Kidney capillary endothelial cell (primary cell): ENCODE measurements around the gene LTBR.

Source experiments
- DNase-seq: peaks from one replicate; pipeline ENCODE4 v3.0.0-alpha.2; 2018; ENCODE audit warnings: low spot score

Gene LTBR

DNA sequence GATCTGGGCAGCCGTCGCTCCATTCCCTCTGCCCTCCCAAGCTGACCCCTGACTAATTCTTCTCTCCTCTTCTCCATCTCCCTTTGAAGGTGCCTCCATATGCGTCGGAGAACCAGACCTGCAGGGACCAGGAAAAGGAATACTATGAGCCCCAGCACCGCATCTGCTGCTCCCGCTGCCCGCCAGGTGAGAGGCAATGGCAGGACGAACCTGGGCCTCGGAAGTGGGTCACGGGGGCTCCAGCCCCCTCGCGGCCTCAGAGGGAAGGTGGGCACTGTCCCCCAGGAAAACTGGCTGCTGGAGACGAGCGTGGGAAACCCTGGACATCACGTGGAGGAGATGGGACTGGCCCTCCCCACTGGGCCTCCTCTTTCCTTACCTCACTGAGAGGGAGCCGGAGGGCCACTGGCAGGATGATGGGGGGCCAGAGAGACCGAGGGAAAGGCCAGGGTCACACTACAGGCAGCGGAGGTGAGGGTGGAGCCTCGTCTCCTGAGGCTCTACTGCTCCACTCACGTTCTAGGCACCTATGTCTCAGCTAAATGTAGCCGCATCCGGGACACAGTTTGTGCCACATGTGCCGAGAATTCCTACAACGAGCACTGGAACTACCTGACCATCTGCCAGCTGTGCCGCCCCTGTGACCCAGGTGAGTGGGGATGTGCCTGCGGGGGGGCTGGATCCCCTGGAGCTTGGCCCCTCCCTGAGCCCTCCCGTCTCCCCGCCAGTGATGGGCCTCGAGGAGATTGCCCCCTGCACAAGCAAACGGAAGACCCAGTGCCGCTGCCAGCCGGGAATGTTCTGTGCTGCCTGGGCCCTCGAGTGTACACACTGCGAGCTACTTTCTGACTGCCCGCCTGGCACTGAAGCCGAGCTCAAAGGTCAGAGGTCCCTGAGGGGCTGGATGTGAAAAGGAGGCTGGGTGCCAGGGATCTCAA, 806 bp downstream of the LTBR start:
- no peak for DNase-seq

DNA sequence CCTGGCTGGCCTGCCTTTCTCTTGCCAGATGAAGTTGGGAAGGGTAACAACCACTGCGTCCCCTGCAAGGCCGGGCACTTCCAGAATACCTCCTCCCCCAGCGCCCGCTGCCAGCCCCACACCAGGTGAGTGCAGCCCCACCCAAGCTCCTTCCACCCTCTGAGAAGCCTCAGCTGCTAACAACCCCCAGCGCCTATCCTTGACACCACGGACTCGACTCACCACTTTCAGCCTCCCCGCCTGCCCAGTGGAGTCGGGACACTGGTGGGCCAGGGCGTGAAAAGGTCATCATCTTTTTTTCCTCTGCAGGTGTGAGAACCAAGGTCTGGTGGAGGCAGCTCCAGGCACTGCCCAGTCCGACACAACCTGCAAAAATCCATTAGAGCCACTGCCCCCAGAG, 2.1 kb downstream of the LTBR start:
- no peak for DNase-seq

DNA sequence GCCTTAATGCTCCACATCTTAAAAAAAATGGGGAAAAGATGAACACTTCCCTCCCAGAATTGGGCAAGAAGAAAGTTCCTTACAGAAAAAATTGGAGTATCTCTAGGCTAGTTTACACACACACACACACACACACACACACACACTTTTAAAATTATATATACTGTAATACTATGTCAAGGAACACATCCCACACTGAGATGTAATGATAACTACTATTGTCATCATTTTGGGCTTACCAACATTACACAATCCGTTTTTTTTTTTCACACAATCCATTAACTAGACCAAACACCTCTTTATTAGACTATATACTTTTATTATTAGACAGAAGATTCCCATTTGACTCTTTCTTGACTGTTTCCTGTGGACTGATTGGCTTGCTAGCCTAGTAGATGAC, 2.5 kb downstream of the LTBR start:
- DNase-seq: no peak

DNA sequence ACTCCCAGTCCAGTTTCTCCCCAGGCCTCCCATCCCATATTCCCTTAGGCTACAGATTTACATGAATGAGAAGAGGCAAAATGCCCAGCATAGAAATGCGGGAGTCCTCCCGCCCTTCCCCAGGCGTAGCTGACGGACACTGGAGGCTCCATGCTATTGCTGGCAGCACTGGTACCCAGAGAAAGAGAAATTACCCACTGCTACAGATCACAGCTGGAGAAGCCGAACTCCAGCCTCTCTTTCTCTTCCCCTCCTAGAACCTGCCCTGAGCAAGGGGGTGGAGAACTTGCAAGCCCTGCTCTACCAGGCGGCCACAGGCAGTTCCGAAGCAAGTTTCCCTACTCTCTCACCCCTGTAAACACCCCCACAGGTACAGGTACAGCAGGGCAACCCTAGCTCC, 3.6 kb downstream of the LTBR start:
- DNase-seq: no peak

DNA sequence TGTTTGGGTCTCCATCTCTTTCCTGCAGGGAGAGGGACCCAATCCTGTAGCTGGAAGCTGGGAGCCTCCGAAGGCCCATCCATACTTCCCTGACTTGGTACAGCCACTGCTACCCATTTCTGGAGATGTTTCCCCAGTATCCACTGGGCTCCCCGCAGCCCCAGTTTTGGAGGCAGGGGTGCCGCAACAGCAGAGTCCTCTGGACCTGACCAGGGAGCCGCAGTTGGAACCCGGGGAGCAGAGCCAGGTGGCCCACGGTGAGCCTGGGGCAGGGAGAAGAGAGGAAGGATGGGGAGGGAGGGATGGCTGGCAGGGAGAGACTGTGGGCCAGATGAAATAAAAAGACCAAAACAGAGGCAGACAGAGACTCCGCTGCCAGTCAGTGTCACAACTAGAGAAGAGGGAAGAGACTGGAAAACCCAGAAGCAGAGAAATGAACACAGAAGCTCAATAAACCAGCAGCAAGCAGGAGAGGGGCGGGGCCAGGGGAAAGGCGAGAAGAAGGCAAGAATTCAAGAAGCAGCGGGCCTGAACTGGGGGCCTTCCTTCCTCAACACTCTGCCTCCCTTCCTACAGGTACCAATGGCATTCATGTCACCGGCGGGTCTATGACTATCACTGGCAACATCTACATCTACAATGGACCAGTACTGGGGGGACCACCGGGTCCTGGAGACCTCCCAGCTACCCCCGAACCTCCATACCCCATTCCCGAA, 6.3 kb downstream of the LTBR start:
- no peak for DNase-seq

DNA sequence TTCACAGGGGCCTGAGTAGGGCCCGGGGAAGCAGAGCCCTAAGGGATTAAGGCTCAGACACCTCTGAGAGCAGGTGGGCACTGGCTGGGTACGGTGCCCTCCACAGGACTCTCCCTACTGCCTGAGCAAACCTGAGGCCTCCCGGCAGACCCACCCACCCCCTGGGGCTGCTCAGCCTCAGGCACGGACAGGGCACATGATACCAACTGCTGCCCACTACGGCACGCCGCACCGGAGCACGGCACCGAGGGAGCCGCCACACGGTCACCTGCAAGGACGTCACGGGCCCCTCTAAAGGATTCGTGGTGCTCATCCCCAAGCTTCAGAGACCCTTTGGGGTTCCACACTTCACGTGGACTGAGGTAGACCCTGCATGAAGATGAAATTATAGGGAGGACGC, 7.1 kb downstream of the LTBR start:
- DNase-seq: no peak

DNA sequence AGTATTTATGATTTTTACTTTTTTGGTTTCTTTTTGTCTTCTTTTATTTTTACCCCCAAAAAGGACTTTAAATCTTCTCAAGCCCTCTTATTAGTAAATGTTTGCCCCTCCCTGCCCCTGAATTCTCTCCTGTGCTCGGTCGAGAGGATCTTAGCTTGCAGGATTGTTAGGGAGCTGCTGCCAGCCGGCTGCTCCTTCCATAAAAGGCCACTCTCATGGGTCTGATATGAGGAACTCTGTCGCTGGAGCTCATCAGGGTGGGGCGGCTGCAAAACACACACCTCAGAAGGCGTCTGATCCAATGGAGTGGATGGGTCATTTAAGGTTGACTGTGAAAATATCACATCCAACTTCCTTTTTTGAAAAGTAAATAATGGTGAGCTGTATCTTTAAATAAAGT, 8.5 kb downstream of the LTBR start:
- no peak for DNase-seq

DNA sequence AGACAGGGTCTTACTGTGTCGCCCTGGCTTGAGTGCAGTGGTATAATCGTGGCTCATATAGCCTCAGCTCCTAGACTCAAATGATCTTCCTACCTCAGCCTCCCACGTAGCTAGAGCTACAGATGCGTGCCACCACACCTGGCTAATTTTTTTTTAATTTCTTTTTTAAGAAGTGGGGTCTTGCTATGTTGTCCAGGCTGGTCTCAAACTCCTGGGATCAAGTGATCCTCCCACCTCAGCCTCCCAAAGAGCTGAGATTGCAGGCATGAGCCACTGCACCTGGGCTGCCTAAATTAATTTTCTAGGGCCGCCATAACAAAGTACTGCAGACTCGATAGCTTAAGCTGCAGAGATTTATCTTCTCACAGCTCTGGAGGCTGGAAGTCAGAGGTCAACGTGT, 9.1 kb downstream of the LTBR start:
- no peak for DNase-seq

DNA sequence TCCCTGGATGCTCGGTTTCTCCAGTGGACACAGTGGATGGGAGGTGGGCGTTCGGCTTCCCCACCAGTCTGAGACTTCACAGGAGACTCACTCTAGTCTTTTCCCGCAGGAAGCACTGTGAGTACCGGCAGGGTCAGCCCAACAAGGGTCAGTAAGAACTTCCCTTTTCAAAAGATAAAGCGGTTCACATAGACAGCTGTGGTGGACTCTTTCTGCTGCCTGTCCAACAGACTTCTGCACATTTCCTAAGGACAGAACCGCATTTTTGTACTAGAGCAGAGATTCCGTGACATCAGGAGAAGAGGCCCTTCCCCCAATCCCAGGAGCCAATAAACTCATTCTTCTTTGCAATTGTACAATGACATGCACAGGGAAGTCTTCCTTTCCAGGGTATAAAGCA, 10.4 kb downstream of the LTBR start:
- no peak for DNase-seq

DNA sequence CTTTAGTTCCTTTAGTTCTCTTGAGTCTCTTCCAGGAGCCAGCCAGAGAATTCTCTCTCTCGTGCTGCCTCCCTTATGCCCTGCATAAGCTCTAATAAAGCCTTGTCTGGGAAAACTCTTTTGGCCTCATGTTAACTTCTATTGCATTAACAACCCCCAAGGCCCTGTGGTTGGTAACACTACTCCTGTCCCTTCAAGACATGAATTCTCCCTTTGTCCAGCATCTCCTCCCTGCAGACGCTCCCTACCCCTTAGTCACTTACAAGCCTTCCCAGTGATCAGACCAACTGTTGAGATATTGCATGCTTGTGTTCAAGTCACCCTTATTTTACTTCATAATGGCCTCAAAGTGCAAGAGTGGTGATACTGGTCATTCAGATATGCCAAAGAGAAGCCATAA, 12.1 kb downstream of the LTBR start:
- no peak for DNase-seq

DNA sequence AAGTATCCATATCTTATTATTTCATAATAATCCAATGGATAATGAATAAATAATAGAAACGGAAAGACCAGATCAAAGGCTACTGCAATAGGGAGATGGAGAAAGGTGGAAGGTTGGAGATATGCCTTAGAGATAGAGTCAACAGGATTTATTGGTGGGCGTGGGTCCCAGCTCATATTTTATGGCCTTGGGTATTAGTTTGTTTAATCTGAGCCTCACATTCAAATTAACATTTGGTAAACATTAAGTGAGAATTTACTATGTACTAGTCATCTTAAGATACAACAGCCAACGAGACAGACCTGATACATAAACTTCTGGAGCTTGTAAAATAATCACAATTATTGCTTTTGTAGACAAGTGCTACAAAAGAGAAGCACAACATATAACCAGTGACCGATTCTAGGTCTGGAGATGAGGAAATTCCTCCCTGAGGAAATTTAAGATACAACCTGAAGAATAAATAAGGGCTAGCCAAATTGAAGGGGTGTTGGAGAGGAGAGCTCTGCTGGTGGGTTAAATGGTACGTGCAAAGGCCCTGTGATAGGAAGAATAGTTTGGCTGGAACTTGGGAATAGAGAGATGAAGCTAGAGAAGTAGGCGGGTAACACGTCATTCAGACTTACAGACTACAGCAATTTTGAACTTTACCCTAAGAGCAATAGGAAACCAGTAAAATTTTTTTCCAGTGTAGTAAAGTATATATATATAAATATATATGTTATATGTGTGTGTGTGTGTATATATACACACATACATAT, 16.1 kb downstream of the LTBR start:
- no peak for DNase-seq

DNA sequence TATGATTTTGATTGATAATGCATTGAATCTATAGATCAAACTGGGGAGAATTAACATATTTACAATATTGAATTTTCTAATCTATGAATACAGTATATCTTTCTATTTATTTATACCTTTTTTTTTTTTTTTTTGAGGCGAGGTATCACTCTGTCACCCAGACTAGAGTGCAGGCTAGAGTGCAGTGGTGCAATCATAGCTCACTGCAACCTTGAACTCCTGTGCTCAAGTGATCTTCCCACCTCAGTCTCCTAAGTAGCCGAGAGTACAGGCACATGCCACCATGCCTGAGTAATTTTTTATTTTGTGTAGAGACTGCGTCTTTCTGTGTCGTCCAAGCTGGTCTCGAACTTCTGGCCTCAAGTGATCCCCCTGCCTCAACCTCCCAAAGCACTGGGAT, 20.4 kb downstream of the LTBR start:
- DNase-seq: no peak

DNA sequence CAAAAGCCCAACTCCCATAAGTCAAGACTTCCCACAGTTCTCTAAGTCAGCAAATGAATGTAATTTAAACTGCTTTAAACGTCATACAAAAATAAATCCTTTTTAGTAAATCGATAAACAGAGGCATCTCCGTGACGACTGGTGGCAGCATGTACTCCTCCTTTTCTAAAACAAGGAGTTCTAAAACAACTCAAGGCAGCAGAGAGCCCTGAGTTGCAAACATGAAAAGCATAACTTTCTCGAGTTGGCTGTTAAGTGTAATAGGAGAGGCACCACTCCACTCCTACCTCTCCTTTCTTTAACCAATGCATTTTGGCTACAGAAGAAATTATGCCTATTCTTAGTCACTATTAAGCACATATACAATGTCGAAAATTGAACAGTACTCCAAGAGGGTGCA, 22.0 kb downstream of the LTBR start:
- DNase-seq: no peak

DNA sequence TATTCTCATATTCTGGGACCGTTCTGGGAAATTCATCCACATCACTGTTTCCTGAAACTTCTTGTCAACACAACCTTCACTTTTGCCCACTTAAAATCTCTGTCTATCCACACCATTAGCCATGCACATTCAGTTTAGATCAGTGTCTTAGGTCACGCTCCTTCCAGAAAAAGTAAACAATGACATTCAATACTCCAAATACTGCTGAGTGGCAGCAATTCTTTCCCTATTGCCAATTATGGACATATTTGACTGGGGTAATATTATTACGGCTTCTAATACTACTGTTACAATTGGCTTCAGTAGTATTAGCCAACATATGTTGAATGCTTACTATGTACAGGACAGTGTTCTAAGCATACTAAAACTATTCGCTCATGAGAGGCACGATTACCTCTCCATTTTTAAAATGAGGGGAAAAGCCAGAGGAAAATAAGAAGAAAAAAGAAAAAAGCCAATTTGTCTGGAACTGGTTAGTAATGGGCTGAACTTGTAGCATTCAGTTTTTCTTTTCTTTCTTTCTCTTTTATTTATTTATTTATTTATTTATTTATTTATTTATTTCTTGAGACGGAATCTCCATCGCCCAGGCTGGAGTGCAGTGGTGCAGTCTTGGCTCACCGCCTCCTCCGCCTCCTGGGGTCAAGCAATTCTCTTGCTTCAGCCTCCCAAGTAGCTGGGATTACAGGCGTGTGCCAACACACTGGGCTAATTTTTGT, 23.4 kb downstream of the LTBR start:
- DNase-seq: no peak

DNA sequence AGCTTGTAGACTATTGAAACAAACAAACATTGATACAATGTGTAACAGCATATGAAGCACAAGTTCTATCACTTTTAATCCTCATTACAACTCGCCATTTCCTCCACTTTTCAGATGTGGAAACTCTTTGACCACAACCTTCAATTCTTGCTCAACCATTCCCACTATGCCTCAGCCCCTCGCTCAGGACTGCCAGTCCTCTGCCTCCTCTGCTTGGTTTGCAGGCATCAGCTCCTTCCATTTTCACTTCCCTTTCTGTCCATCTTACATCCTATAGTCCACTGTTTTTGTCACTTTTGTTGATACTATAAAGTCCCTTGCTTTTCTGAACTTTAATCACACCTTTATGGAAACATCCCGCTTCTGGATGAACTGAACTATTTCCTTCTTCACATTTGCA, 32.6 kb downstream of the LTBR start:
- DNase-seq: no peak

DNA sequence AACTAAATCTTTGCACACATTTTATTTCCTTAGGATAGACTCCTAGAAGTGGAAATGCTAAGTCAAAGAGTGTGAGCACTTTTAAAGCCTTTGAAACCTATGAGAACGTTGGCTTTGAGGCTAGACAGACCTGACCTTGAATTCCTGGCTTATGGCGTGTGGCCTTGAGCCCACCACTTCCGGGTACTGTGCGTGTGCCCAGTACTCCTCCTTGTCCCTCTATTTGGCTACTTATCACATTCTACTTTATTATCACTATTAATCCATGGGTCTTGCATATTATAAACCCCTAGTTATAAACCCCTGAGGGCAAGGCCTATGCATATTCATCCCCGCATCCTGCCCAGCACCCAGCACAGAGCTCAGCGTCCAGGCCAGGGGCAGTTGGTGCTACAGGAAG, 34.8 kb downstream of the LTBR start:
- no peak for DNase-seq

DNA sequence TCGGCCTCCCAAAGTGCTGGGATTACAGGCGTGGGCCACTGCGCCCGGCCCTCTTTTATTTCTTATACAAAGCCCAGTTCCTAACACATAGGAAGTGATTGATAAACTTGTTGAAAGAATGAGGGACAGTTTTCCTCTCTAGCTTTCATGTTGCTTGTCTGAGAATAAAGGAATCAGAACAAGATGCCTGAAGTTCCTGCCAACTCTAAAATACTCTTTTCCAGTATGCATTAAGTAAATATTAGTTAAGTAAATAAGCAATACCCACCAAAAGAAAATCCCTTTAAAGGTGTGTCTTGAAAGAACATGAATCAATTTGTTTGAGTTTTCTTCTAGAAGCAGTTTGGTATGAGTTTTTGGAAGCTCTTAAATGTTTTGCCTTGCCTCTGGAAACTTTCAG, 36.4 kb downstream of the LTBR start:
- no peak for DNase-seq

DNA sequence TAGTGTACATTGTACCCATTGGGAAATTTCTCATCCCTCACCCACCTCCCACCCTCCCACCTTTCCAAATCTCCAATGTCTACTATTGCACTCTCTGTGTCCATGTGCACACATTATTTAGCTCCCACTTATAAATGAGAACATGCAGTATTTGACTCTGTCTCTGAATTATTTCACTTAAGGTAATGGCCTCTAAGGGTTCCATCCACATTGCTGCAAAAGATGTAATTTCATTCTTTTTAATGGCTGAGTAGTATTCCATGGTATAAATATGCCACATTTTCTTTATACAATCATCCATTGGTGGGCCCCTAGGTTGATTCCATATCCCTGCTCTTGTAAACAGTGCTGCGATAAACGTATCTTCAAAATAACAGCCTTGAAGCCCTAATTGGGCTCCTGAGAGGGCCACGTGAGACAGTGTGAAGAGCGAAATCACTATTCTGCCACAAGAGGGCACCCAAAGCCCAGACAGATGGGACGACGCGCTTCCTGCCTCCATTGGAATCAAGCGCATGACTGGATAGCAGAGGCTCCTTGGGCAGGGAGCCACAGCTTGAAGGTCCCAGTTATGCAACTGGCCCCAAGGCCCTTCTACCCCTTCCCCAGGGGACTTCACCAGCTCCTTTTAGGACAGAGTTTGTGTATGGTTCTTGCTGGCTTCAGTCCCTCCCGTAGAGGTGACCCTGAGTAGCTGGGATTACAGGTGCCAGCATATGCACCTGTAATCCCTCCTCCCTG, 39.5 kb downstream of the LTBR start:
- peak; percentile 86 for DNase-seq

DNA sequence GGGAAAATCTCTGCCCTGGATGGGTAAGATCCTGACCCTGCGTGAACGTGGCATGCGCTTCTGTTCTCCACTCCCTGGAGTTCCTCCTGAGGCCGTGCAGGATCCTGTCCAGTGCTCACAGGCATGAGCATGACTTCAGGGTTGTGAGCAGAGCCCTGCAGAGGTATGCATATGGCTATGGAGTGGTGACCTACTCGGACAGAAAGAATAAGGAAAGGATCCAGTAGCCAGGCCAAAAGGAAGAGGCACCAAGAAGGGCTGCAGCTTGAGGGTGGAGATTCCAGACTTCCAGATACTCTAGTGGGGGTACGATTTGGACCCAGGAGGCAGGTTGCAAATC, 40.0 kb downstream of the LTBR start:
- DNase-seq: no peak

DNA sequence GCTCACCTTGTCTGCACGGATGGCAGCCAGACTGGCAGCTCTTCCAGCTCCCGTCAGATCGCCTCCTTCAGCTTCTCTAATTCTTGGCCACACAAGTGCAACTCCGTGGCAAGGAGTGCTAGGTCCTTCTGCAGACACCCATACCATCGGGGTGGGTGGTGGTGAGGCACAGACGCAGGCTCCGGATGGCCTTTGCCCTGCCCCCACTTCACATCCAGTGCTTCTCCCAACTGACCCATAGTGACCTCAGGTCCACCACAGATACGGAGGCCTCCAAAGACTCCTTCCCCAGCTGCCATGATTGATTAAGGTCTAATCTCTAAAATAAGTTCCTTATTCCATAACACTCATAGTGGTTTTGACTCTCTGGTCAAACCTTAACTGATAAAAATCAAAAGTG, 40.9 kb downstream of the LTBR start:
- DNase-seq: no peak
